A673 (cell line): ENCODE results near the gene RFPL4A. TPM values are rescaled to one million over a fixed set of nuclear protein-coding genes. Genes with fewer than 3 reads are reported as not detected.
"Not testable (repeated sequence)": the region's sequence is repeated elsewhere in the genome, so short reads cannot be mapped to it uniquely, and the experiment has no call there.

Experiments
- BruUV-seq: library from RNA; stranded (reverse); fragments of 400-500 nt; replicated peaks from 2 replicates; lab custom pipeline; 2021; lab: Mats Ljungman, UMichigan
- CTCF ChIA-PET: fragments of 300-600 bp; sonication (Branson Sonifier 250); formaldehyde crosslinking; loops from one replicate; lab custom pipeline; 2022; ENCODE audit warnings: antibody characterized with exemption; lab: Charles Lee
- POLR2A ChIA-PET: fragments of 300-600 bp; sonication (Branson Sonifier 250); formaldehyde crosslinking; loops from one replicate; lab custom pipeline; 2022; ENCODE audit warnings: antibody characterized with exemption; ENCODE audit not compliant: low non-redundant PET; lab: Charles Lee
- DNase-seq: peaks from one replicate; pipeline ENCODE4 v3.0.0-alpha.2; 2015; ENCODE audit warnings: low spot score
- H3K27ac ChIP-seq: fragments of 200-600 bp; sonication (generic); 2 replicates; pipeline ENCODE4 v1.5.1; 2016; ENCODE audit warnings: mixed run types, low read depth, mild to moderate bottlenecking, mixed read lengths, antibody characterized with exemption, low read length; ENCODE audit not compliant: poor library complexity, severe bottlenecking
- H3K27me3 ChIP-seq: fragments of 200-600 bp; sonication (generic); replicated peaks from 2 replicates; pipeline ENCODE4 v1.6.1; 2017; ENCODE audit warnings: mixed run types, low read depth, mild to moderate bottlenecking, mixed read lengths, antibody characterized with exemption, low read length; ENCODE audit not compliant: insufficient read depth, poor library complexity
- H3K36me3 ChIP-seq: fragments of 200-600 bp; sonication (generic); 2 replicates; pipeline ENCODE4 v1.6.1; 2016; ENCODE audit warnings: mixed run types, mild to moderate bottlenecking, mixed read lengths, antibody characterized with exemption, low read length; ENCODE audit not compliant: insufficient read depth, poor library complexity, severe bottlenecking
- H3K4me1 ChIP-seq: fragments of 200-600 bp; sonication (generic); 2 replicates; pipeline ENCODE4 v1.6.1; 2017; ENCODE audit warnings: mixed run types, mild to moderate bottlenecking, mixed read lengths, antibody characterized with exemption, low read length; ENCODE audit not compliant: insufficient read depth, poor library complexity, severe bottlenecking
- H3K4me3 ChIP-seq: fragments of 200-600 bp; sonication (generic); 2 replicates; pipeline ENCODE4 v1.5.1; 2016; ENCODE audit warnings: low read depth, mixed run types, mild to moderate bottlenecking, mixed read lengths, low read length; ENCODE audit not compliant: poor library complexity, severe bottlenecking
- H3K9me3 ChIP-seq: fragments of 200-600 bp; sonication (generic); 2 replicates; pipeline ENCODE4 v1.6.1; 2016; ENCODE audit warnings: mixed run types, low read depth, mild to moderate bottlenecking, mixed read lengths, antibody characterized with exemption, low read length; ENCODE audit not compliant: poor library complexity, severe bottlenecking
- EZH2 ChIP-seq: fragments of 200-600 bp; sonication (generic); IDR thresholded peaks from 2 replicates; pipeline ENCODE4 v1.6.1; 2017; ENCODE audit warnings: borderline replicate concordance, low read depth, mild to moderate bottlenecking, mixed read lengths, antibody characterized with exemption, low read length; ENCODE audit not compliant: poor library complexity, severe bottlenecking
- intact Hi-C: fragments of 100-400 bp; cut with micrococcal nuclease; formaldehyde crosslinking; loops from one replicate; pipeline ENCODE4 v1.10.0; 2022; ENCODE audit not compliant: unreplicated experiment
- total RNA-seq: library from RNA; stranded (reverse); gene quantifications from 2 replicates; pipeline ENCODE4 v1.2.3, GENCODE V29; 2021
- TF ChIP-seq, protein P1 (sequence below): fragments of 300-800, 200-600 bp; sonication (generic); conservative IDR thresholded peaks from 2 replicates; pipeline ENCODE4 v1.5.1; 2017; ENCODE audit warnings: low read depth, mild to moderate bottlenecking, antibody characterized with exemption, low read length, moderate library complexity, mixed read lengths

RFPL4A gene
- total RNA-seq, 1 experiment from 2014 or later, result not detected

GRCh38 chr19:55769632-55770031 is 10.7 kb downstream of the RFPL4A start:
- H3K4me1 ChIP-seq, H3K9me3 ChIP-seq, POLR2A ChIA-PET, intact Hi-C loops, H3K4me3 ChIP-seq, BruUV-seq, H3K36me3 ChIP-seq, H3K27ac ChIP-seq, DNase-seq, CTCF ChIA-PET: not testable (repeated sequence)
- H3K27me3 ChIP-seq, result peaks cover 43% of the 10 kb centered on the region

DNA sequence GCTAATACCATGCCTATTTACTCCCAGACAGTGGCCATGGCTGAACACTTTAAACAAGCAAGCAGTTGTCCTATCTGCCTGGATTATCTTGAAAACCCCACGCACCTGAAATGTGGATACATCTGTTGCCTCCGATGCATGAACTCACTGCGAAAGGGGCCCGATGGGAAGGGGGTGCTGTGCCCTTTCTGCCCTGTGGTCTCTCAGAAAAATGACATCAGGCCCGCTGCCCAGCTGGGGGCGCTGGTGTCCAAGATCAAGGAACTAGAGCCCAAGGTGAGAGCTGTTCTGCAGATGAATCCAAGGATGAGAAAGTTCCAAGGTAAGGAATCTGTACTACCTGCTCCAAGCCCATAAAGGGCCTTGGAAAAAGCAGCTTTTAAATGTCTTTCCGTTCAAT is 18.6 kb downstream of the RFPL4A start:
- intact Hi-C loops, result no loop called here
- Histone ChIP-seq H3K4me1 (no peaks in the 10 kb centered on the region), H3K27me3 (peaks cover 62% of the 10 kb centered on the region), H3K27ac (no peak overlapping the region), H3K4me3 (no peak overlapping the region), H3K36me3 (no peaks in the 10 kb centered on the region), H3K9me3 (no peaks in the 10 kb centered on the region)
- peak; percentile 34 for DNase-seq
- CTCF ChIA-PET, result interaction anchor here (0.5 kb wide), 1 partner anchor 38 kb away, joined by 5 read pairs; no protein-coding TSS in a partner anchor
- TF ChIP-seq, protein P1, sequence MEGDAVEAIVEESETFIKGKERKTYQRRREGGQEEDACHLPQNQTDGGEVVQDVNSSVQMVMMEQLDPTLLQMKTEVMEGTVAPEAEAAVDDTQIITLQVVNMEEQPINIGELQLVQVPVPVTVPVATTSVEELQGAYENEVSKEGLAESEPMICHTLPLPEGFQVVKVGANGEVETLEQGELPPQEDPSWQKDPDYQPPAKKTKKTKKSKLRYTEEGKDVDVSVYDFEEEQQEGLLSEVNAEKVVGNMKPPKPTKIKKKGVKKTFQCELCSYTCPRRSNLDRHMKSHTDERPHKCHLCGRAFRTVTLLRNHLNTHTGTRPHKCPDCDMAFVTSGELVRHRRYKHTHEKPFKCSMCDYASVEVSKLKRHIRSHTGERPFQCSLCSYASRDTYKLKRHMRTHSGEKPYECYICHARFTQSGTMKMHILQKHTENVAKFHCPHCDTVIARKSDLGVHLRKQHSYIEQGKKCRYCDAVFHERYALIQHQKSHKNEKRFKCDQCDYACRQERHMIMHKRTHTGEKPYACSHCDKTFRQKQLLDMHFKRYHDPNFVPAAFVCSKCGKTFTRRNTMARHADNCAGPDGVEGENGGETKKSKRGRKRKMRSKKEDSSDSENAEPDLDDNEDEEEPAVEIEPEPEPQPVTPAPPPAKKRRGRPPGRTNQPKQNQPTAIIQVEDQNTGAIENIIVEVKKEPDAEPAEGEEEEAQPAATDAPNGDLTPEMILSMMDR, result peak; percentile 70
- no peak for TF ChIP-seq EZH2
- POLR2A ChIA-PET, result no interaction called here
- no TSS peak for BruUV-seq

- Histone ChIP-seq H3K4me3 (no peak overlapping the region), H3K9me3 (no peaks in the 10 kb centered on the region), H3K4me1 (no peaks in the 10 kb centered on the region), H3K27me3 (peaks cover 68% of the 10 kb centered on the region), H3K27ac (no peak overlapping the region), H3K36me3 (no peaks in the 10 kb centered on the region)
- DNase-seq, result no peak
- ChIA-PET CTCF (no interaction called here), POLR2A (no interaction called here)
- BruUV-seq, result no TSS peak
- no peak for TF ChIP-seq EZH2
- TF ChIP-seq, protein P1, result no peak
- intact Hi-C loops, result no loop called here
Measured at GRCh38 chr19:55778331-55778730, 19.4 kb downstream of the RFPL4A start.

- no peak overlapping the region for H3K27ac ChIP-seq
Measured at GRCh38 chr19:55781112-55781511, 22.2 kb downstream of the RFPL4A start.

More at GRCh38 chr19:55781112-55781511, 22.2 kb downstream of the RFPL4A start:
- no peak overlapping the region for H3K4me3 ChIP-seq
- TF ChIP-seq, protein P1, result no peak
- no peak for TF ChIP-seq EZH2
- H3K4me1 ChIP-seq, result no peaks in the 10 kb centered on the region
- no peaks in the 10 kb centered on the region for H3K9me3 ChIP-seq
- intact Hi-C loops, result no loop called here
- no peak for DNase-seq
- H3K36me3 ChIP-seq, result no peaks in the 10 kb centered on the region
- POLR2A ChIA-PET, result no interaction called here
- CTCF ChIA-PET, result no interaction called here
- peaks cover 58% of the 10 kb centered on the region for H3K27me3 ChIP-seq
- BruUV-seq, result no TSS peak
